GM10847 (cell line): Measurements from ENCODE around the gene ZNF215.

Source experiments
- POLR2A ChIP-seq: IDR thresholded peaks from 2 replicates; pipeline ENCODE4 v1.6.1; 2011; ENCODE audit not compliant: insufficient read length; ENCODE audit errors: extremely low read depth

ZNF215 gene

GRCh38 chr11:6926208-6927029 is at the start of gene ZNF215:
Gene ZNF215, plus strand, starts transcription at chr11:6926426. Its CDS starts 5,847 bp downstream, at chr11:6932273.
- TF ChIP-seq POLR2A = peak; percentile 23

DNA sequence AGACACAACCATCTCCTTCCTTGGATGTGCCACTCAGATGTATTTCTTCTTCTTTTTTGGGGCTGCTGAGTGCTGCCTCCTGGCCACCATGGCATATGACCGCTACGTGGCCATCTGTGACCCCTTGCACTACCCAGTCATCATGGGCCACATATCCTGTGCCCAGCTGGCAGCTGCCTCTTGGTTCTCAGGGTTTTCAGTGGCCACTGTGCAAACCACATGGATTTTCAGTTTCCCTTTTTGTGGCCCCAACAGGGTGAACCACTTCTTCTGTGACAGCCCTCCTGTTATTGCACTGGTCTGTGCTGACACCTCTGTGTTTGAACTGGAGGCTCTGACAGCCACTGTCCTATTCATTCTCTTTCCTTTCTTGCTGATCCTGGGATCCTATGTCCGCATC is 49.3 kb upstream of the ZNF215 start:
- no peak for TF ChIP-seq POLR2A

GRCh38 chr11:6882751-6883150 is 43.5 kb upstream of the ZNF215 start:
- no peak for TF ChIP-seq POLR2A

DNA sequence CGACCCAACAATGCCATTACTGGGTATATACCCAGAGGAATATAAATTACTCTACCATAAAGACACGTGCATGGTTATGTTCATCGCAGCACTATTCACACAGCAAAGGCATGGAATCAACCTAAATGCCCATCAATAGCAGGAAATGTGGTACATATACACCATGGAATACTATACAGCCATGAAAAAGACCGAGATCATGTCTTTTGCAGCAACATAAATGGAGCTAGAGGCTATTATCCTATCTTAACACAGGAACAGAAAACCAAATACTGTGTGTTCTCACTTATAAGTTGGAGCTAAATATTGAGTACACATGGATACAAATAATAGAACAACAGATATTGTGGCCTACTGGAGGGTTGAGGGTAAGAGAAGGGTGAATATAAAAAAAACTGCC is 37.4 kb upstream of the ZNF215 start:
- no peak for TF ChIP-seq POLR2A

DNA sequence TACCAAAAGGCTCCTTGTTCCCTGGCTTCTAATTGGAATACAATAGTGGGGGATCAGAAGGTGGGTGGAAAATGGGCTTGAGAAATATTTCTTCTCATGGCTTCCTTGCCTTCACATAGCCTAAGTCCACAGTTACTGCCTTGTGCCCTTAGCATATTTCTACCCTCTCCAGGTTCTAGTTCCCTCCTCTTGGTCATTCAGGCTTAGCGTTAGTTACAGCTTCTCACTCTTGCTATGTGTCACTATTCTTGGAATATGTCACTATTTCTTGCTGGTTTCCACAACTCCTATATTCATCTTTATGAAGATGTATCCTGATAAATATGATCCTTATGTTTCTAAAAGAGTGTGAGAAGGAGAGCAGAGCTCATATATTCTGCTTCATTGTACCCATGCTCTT is 36.4 kb upstream of the ZNF215 start:
- TF ChIP-seq POLR2A = no peak

GRCh38 chr11:6892400-6892799 is 33.8 kb upstream of the ZNF215 start, which contains the start of gene OR2D2:
Gene OR2D2, minus strand, starts transcription at chr11:6892500. Its CDS starts 0 bp downstream, at chr11:6892500.
- TF ChIP-seq POLR2A = no peak

DNA sequence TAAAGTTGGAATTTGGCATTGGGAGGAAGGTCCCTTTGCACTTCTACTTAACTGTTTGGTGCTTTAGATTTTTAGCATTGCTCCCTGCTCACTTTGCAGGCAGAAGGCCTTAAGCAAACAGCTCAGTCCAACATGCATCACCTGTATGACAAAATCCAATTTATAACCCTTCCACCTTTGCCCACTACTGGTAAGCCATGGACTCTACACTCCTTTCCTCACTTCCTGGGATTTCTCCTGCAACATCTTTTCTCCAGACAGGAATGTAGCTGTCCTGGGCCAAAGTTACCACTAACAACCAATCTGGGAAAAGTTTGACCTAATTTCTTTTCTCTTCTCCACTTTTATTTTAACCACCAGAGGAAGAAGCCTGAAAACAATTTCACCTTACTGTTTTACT is 32.1 kb upstream of the ZNF215 start:
- no peak for TF ChIP-seq POLR2A

DNA sequence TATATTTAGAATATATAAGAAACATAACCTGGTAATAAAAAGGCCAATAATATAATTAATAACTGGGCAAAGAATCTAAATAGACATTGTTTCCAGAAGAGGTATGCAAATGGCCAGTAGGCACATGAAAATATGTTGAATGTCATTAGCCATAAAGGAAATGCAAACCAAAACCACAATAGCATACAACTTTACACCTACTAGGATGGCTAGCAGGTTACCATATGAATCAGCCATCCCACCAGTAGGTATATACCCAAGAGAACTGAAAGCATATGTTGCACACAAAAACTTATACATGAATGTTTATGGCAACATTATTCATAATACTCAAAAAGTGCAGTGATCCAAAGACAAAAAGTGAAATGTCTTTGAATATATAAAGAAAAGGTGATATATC is 31.2 kb upstream of the ZNF215 start:
- TF ChIP-seq POLR2A = no peak

- no peak for TF ChIP-seq POLR2A
Observed at GRCh38 chr11:6898911-6899310, 27.3 kb upstream of the ZNF215 start.

- TF ChIP-seq POLR2A = no peak
Observed at GRCh38 chr11:6900327-6900999, 25.8 kb upstream of the ZNF215 start.

GRCh38 chr11:6911378-6911777 is 14.8 kb upstream of the ZNF215 start:
- TF ChIP-seq POLR2A = no peak

- TF ChIP-seq POLR2A = no peak
Observed at GRCh38 chr11:6911948-6912347, 14.3 kb upstream of the ZNF215 start.

- no peak for TF ChIP-seq POLR2A
Observed at GRCh38 chr11:6919698-6920097, 6.5 kb upstream of the ZNF215 start.

- no peak for TF ChIP-seq POLR2A
Observed at GRCh38 chr11:6920702-6921101, 5.5 kb upstream of the ZNF215 start, which contains the start of gene OR2D3. Gene OR2D3, plus strand, starts transcription at chr11:6921002. Its CDS starts 0 bp downstream, at chr11:6921002.

DNA sequence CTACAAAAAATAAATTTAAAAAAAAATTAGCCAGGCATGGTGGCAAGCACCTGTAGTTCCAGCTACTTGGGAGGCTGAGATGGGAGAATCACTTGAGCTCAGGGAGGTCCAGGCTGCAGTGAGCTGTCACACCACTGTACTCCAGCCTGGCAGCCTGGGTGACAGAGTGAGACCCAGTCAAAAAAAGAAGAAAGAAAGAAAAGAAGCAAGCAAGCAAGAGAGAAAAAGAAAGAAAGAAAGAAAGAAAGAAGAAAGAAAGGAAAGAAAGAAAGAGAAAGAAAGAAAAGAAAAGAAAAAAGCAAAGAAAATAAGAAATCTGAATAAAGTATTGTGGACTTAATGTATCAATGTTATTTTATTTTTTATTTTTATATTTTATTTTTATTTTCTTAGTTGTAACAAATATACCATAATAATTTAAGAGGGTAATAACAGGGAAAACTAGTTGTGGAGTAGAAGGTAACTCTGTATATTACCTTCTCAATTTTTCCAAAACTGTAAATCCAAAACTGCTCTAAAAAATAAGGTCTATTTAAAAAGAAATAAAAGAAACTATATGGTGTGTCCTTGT is 1.1 kb upstream of the ZNF215 start:
- no peak for TF ChIP-seq POLR2A

DNA sequence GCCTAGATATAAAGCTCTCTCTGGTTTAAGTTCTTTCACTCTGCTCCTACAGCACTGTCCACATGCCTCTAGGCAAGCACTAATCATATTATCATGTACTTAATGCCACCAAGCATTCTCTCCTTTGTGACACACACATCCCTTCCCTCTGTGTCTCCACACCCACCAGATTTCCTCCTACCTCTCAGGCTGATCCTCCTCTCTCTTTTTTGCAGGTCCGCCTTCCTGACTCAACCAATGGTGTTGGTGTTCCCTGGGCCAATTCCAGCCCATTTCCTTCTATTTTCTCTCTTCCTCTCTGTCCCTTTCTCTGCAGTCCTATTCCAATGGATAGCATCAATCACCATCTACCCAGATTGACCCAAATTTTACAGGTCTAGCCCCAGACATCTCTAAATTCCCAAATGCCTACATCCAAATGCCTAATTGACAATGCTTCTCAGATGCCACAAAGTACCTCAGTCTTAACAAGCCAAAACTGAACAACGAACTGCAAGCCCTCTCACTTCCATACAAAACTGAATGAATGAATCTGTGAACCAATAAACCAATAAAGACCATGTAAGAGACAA is 504 bp upstream of the ZNF215 start:
- TF ChIP-seq POLR2A = no peak
